Prostate gland (tissue), 2 donors: ENCODE measurements around the gene C4orf50. TPM values are rescaled to one million over a fixed set of nuclear protein-coding genes. Genes with fewer than 3 reads are reported as not detected.

ENCODE experiments used
- DNase-seq: peaks from one replicate; pipeline ENCODE4 v3.0.0-alpha.2; 2019; ENCODE audit warnings: low spot score
- H3K27ac ChIP-seq, 2 donors: fragments of 200-600 bp; sonication (generic); 2 replicates each; pipeline ENCODE4 v1.5.1; 2017 to 2019
- H3K27me3 ChIP-seq: fragments of 200-600 bp; sonication (generic); replicated peaks from 2 replicates; pipeline ENCODE4 v1.5.1; 2019; ENCODE audit not compliant: insufficient read depth
- H3K36me3 ChIP-seq, 2 donors: fragments of 200-600 bp; sonication (generic); 1 replicate in 1 of 2; 2 replicates in 1 of 2; pipeline versions ENCODE4 v1.5.1 to v1.8.1; 2017 to 2019
- H3K4me1 ChIP-seq: fragments of 200-600 bp; sonication (generic); replicated peaks from 2 replicates; pipeline ENCODE4 v1.5.1; 2019
- H3K4me3 ChIP-seq, 2 donors: fragments of 200-600 bp; sonication (generic); 2 replicates each; pipeline ENCODE4 v1.5.1; 2017 to 2019
- H3K9me3 ChIP-seq: fragments of 200-600 bp; sonication (generic); 2 replicates; pipeline ENCODE4 v1.5.1; 2017
- POLR2A ChIP-seq: fragments of 450-650 bp; IDR thresholded peaks from one replicate; pipeline ENCODE4 v1.6.1; 2016; ENCODE audit warnings: antibody characterized with exemption, mild to moderate bottlenecking
- POLR2AphosphoS5 ChIP-seq: sonication (generic); formaldehyde crosslinking; IDR thresholded peaks from one replicate; pipeline ENCODE4 v1.6.1; 2017; ENCODE audit warnings: antibody characterized with exemption
- WGBS: methylation state at CpG from one replicate; pipeline ENCODE4 v1.1.5; 2018; 5-methylcytosine and 5-hydroxymethylcytosine counted together
- intact Hi-C: fragments of 100-400 bp; cut with DNase I; formaldehyde crosslinking; loops from one replicate; pipeline ENCODE4 v1.14.2; 2022
- total RNA-seq, 2 donors: library from RNA; depleted of rRNA; stranded (reverse); fragments of >200 nt; gene quantifications; one replicate each; pipeline ENCODE4 v1.1.0, GENCODE V29; 2016
- TF ChIP-seq, protein P1 (sequence below), 4 experiments: fragments of 200-600 bp in 2 of 4; fragments of 450-650 bp in 2 of 4; sonication (generic) in 2 of 4; IDR thresholded peaks; 1 replicate in 3 of 4; 2 replicates in 1 of 4; pipeline ENCODE4 v1.5.1; 2016 to 2019; ENCODE audit warnings: antibody characterized with exemption in 4 of 4, mild to moderate bottlenecking in 2 of 4, moderate library complexity in 2 of 4

The C4orf50 gene
- total RNA-seq, 2 donors from 2014 or later = 0.87 to 2.8 TPM

DNA sequence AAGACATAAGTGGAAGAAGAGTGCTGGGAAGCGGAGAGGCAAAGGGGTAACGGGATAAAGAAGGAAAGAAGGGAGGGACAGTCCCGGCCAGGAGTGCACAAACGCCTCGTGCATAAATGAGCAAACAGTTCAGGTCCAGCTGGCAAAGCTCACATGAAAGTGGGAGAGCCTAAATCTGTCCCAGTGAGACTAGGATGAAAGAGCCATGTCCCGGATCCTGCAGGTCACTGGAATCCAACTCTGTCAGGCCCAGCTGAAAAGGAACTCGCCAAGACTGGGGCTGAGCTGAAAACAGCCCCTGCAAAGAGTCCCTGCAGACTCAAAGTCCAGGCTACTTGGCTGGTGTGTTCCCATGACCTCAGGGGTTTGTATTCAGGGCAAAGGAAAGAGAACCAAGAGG lies 87.4 kb downstream of the C4orf50 start:
- no peaks in the 10 kb centered on the region for H3K4me1 ChIP-seq
- WGBS = 59% methylated on average over 7 of the region's 7 CpGs
- intact Hi-C loops = no loop called here
- no peaks in the 10 kb centered on the region for H3K36me3 ChIP-seq
- no peaks in the 10 kb centered on the region for H3K9me3 ChIP-seq
- no peak overlapping the region for H3K27ac ChIP-seq
- H3K27me3 ChIP-seq = peaks cover 2% of the 10 kb centered on the region
- no peak overlapping the region for H3K4me3 ChIP-seq
- TF ChIP-seq, protein P1, sequence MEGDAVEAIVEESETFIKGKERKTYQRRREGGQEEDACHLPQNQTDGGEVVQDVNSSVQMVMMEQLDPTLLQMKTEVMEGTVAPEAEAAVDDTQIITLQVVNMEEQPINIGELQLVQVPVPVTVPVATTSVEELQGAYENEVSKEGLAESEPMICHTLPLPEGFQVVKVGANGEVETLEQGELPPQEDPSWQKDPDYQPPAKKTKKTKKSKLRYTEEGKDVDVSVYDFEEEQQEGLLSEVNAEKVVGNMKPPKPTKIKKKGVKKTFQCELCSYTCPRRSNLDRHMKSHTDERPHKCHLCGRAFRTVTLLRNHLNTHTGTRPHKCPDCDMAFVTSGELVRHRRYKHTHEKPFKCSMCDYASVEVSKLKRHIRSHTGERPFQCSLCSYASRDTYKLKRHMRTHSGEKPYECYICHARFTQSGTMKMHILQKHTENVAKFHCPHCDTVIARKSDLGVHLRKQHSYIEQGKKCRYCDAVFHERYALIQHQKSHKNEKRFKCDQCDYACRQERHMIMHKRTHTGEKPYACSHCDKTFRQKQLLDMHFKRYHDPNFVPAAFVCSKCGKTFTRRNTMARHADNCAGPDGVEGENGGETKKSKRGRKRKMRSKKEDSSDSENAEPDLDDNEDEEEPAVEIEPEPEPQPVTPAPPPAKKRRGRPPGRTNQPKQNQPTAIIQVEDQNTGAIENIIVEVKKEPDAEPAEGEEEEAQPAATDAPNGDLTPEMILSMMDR (IDR thresholded peaks at IDR 0.05) = no peak
- TF ChIP-seq POLR2AphosphoS5 (no peak), POLR2A (no peak)
- DNase-seq = no peak

GRCh38 chr4:5930456-5930855 lies 87.8 kb downstream of the C4orf50 start:
- no peaks in the 10 kb centered on the region for H3K9me3 ChIP-seq
- no peak overlapping the region for H3K27ac ChIP-seq
- H3K4me1 ChIP-seq = no peaks in the 10 kb centered on the region
- intact Hi-C loops = no loop called here
- no peak for DNase-seq
- WGBS = 72% methylated on average over 8 of the region's 8 CpGs
- H3K27me3 ChIP-seq = peaks cover 2% of the 10 kb centered on the region
- no peak for TF ChIP-seq POLR2A
- no peak for TF ChIP-seq POLR2AphosphoS5
- TF ChIP-seq, protein P1 (IDR thresholded peaks at IDR 0.05) = no peak
- no peak overlapping the region for H3K4me3 ChIP-seq
- H3K36me3 ChIP-seq = no peaks in the 10 kb centered on the region

- no peaks in the 10 kb centered on the region for H3K9me3 ChIP-seq
- TF ChIP-seq POLR2AphosphoS5 = no peak
- TF ChIP-seq, protein P1 (IDR thresholded peaks at IDR 0.05) = no peak
- TF ChIP-seq POLR2A = no peak
- peaks cover 2% of the 10 kb centered on the region for H3K27me3 ChIP-seq
- DNase-seq = no peak
- H3K27ac ChIP-seq = no peak overlapping the region
- H3K4me1 ChIP-seq = no peaks in the 10 kb centered on the region
- H3K36me3 ChIP-seq = no peaks in the 10 kb centered on the region
- H3K4me3 ChIP-seq = no peak overlapping the region
- 66% methylated on average over 8 of the region's 8 CpGs for WGBS
- intact Hi-C loops = no loop called here
Observed at GRCh38 chr4:5928844-5929420, 89.3 kb downstream of the C4orf50 start.

DNA sequence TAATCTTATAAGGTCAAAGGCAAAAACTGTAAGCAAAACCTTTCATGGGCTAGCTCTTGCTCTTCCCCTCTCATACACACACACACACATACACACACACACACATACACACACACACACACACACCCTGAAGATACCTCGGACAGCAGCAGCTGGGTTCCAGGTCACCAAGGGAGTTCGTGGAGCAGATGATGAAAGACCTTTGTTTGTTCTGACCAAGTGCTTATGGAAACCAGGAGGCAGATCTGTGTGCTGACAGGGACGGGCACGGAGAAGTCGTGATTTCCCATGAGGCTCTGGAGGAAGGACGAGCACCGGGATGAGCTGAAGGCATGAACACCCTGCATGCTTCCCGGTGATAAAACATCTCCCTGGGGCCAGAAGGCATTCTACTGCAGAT lies 90.0 kb downstream of the C4orf50 start:
- DNase-seq = no peak
- Histone ChIP-seq H3K27ac (no peak overlapping the region), H3K4me1 (no peaks in the 10 kb centered on the region), H3K27me3 (peaks cover 2% of the 10 kb centered on the region), H3K9me3 (no peaks in the 10 kb centered on the region), H3K36me3 (no peaks in the 10 kb centered on the region), H3K4me3 (no peak overlapping the region)
- TF ChIP-seq POLR2A (no peak), POLR2AphosphoS5 (no peak)
- TF ChIP-seq, protein P1 (IDR thresholded peaks at IDR 0.05) = no peak
- 39% methylated on average over 8 of the region's 8 CpGs for WGBS
- intact Hi-C loops = no loop called here

DNA sequence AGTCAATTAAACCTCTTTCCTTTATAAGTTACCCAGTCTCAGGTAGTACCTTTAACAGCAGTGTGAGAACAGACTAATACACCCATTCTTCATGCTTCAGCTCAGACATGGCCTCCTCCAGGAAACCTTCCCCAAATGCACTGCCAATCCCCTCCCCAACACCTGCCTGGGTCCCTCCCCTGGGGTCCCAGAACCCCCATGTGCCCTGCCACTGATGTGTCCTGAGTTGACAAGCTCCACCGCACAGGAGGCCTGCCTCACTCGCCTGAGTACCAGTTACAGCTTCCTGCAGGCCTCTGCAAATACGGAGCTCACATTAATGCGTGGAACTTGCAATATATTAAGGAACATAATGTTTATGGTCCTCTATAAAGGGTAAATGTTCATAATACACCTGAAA lies 90.5 kb downstream of the C4orf50 start:
- Histone ChIP-seq H3K27ac (no peak overlapping the region), H3K9me3 (no peaks in the 10 kb centered on the region), H3K4me3 (no peak overlapping the region), H3K27me3 (peaks cover 2% of the 10 kb centered on the region), H3K4me1 (no peaks in the 10 kb centered on the region), H3K36me3 (no peaks in the 10 kb centered on the region)
- intact Hi-C loops = no loop called here
- WGBS = 68% methylated on average over 4 of the region's 4 CpGs
- TF ChIP-seq, protein P1 (IDR thresholded peaks at IDR 0.05) = no peak
- no peak for TF ChIP-seq POLR2AphosphoS5
- no peak for DNase-seq
